H1 (cell line): Measurements from ENCODE around the gene KNCN. TPM values are rescaled to one million over a fixed set of nuclear protein-coding genes. Genes with fewer than 3 reads are reported as not detected.

Experiments used
- CTCF ChIA-PET: fragments of 300-600 bp; sonication (Branson Sonifier 250); formaldehyde crosslinking; loops from one replicate; lab custom pipeline; 2021; ENCODE audit not compliant: partially characterized antibody; lab: Charles Lee
- POLR2A ChIA-PET: fragments of 300-600 bp; sonication (Branson Sonifier 250); formaldehyde crosslinking; loops from one replicate; lab custom pipeline; 2021; ENCODE audit warnings: inconsistent platforms; ENCODE audit not compliant: partially characterized antibody; lab: Charles Lee
- DNase-seq, 2 experiments: peaks; one replicate each; pipeline versions ENCODE4 v3.0.0 to v3.0.0-alpha.2; 2010 to 2022; ENCODE audit warnings: low spot score in 2 of 2, low read depth in 1 of 2, mixed read lengths in 1 of 2
- FAIRE-seq: peaks from 2 replicates; lab custom pipeline; 2011; peaks lifted over from hg19 to GRCh38; lab: Jason Lieb, UNC
- H2AFZ ChIP-seq: 2 replicates; pipeline ENCODE4 v1.8.1; 2012; ENCODE audit warnings: low read length, inconsistent platforms
- H2AK5ac ChIP-seq: 2 replicates; pipeline ENCODE4 v1.6.1; 2013; ENCODE audit warnings: low read depth, low read length
- H2BK120ac ChIP-seq: replicated peaks from 2 replicates; pipeline ENCODE3; 2013; ENCODE audit warnings: low read depth, low read length, inconsistent platforms
- H2BK12ac ChIP-seq: 2 replicates; pipeline ENCODE4 v1.6.1; 2013; ENCODE audit warnings: low read depth, low read length
- H2BK15ac ChIP-seq: 2 replicates; pipeline ENCODE4 v1.6.1; 2013; ENCODE audit warnings: low read length
- H2BK20ac ChIP-seq: 2 replicates; pipeline ENCODE4 v1.6.1; 2013; ENCODE audit warnings: low read length
- H2BK5ac ChIP-seq: 2 replicates; pipeline ENCODE4 v1.6.1; 2013; ENCODE audit warnings: low read depth, low read length
- H3K14ac ChIP-seq: 2 replicates; pipeline ENCODE4 v1.6.1; 2013; ENCODE audit warnings: inconsistent platforms; ENCODE audit not compliant: insufficient read length
- H3K18ac ChIP-seq: 2 replicates; pipeline ENCODE4 v1.6.1; 2013; ENCODE audit warnings: low read length; ENCODE audit errors: extremely low read depth
- H3K23ac ChIP-seq: 2 replicates; pipeline ENCODE4 v1.6.1; 2013; ENCODE audit warnings: inconsistent platforms; ENCODE audit not compliant: insufficient read length
- H3K23me2 ChIP-seq: 2 replicates; pipeline ENCODE4 v1.6.1; 2013; ENCODE audit warnings: low read depth, low read length
- H3K27ac ChIP-seq: 2 replicates; pipeline ENCODE4 v1.6.1; 2011; ENCODE audit warnings: low read depth, low read length, inconsistent platforms
- H3K27me3 ChIP-seq, 4 experiments: replicated peaks in 1 of 4; 1 replicate in 1 of 4; 2 replicates in 3 of 4; pipeline versions ENCODE4 v1.6.1 to v1.8.1; 2011 to 2013; ENCODE audit warnings: low read length in 3 of 4, mild to moderate bottlenecking in 3 of 4, inconsistent platforms in 2 of 4, mixed read lengths in 2 of 4, moderate library complexity in 1 of 4; ENCODE audit not compliant: control insufficient read depth in 3 of 4, insufficient read depth in 3 of 4; ENCODE audit errors: extremely low read depth in 1 of 4
- H3K36me3 ChIP-seq, 4 experiments: 2 replicates each; pipeline versions ENCODE4 v1.6.1 to v1.8.1; 2011 to 2013; ENCODE audit warnings: mild to moderate bottlenecking in 4 of 4, low read length in 3 of 4, moderate library complexity in 2 of 4, control low read depth in 1 of 4, inconsistent platforms in 1 of 4; ENCODE audit not compliant: insufficient read depth in 4 of 4, control insufficient read depth in 2 of 4
- H3K4ac ChIP-seq: replicated peaks from 2 replicates; pipeline ENCODE3; 2013; ENCODE audit warnings: low read length, low read depth, mixed read lengths, inconsistent platforms; ENCODE audit not compliant: insufficient read length
- H3K4me1 ChIP-seq, 4 experiments: replicated peaks in 1 of 4; 1 replicate in 1 of 4; 2 replicates in 3 of 4; pipeline versions ENCODE4 v1.6.1 to v1.8.1; 2011 to 2013; ENCODE audit warnings: low read length in 3 of 4, inconsistent platforms in 2 of 4, mixed read lengths in 1 of 4; ENCODE audit not compliant: insufficient read depth in 4 of 4, control insufficient read depth in 3 of 4
- H3K4me2 ChIP-seq, 2 experiments: 2 replicates each; pipeline versions ENCODE4 v1.6.1 to v1.8.1; 2011 to 2013; ENCODE audit warnings: low read depth in 2 of 2, low read length in 2 of 2, control low read depth in 1 of 2, inconsistent platforms in 1 of 2, mild to moderate bottlenecking in 1 of 2; ENCODE audit not compliant: insufficient read depth in 1 of 2
- H3K4me3 ChIP-seq, 4 experiments: fragments of 200-600, 300-600 bp in 1 of 4; sonication (generic), shearing (Covaris generic), sonication (Bioruptor Twin) in 1 of 4; 2 replicates each; pipeline versions ENCODE4 v1.5.1 to v1.8.1; 2011 to 2016; ENCODE audit warnings: low read length in 4 of 4, low read depth in 3 of 4, control low read depth in 2 of 4, inconsistent platforms in 2 of 4, mild to moderate bottlenecking in 2 of 4, mixed read lengths in 1 of 4, moderate library complexity in 1 of 4; ENCODE audit not compliant: insufficient read depth in 2 of 4; ENCODE audit errors: extremely low read depth in 1 of 4
- H3K56ac ChIP-seq: replicated peaks from 2 replicates; pipeline ENCODE3; 2013; ENCODE audit warnings: low read depth, mild to moderate bottlenecking, mixed read lengths, low read length, inconsistent platforms; ENCODE audit not compliant: insufficient read length
- H3K79me1 ChIP-seq: 2 replicates; pipeline ENCODE4 v1.6.1; 2013; ENCODE audit warnings: low read depth, low read length, control low read depth
- H3K79me2 ChIP-seq, 2 experiments: 2 replicates each; pipeline versions ENCODE4 v1.6.1 to v1.8.1; 2012 to 2013; ENCODE audit warnings: low read length in 2 of 2, mild to moderate bottlenecking in 2 of 2, inconsistent platforms in 1 of 2; ENCODE audit not compliant: insufficient read depth in 2 of 2, control insufficient read depth in 1 of 2
- H3K9ac ChIP-seq, 4 experiments: replicated peaks in 1 of 4; 1 replicate in 1 of 4; 2 replicates in 3 of 4; pipeline versions ENCODE4 v1.6.1 to v1.8.1; 2011 to 2013; ENCODE audit warnings: low read depth in 3 of 4, low read length in 3 of 4, control low read depth in 2 of 4, mild to moderate bottlenecking in 2 of 4, moderate library complexity in 2 of 4, inconsistent platforms in 1 of 4; ENCODE audit errors: extremely low read depth in 1 of 4
- H3K9me3 ChIP-seq, 2 experiments: 2 replicates each; pipeline versions ENCODE4 v1.6.1 to v1.8.1; 2012 to 2013; ENCODE audit warnings: mild to moderate bottlenecking in 2 of 2, moderate library complexity in 2 of 2, control low read depth in 1 of 2, inconsistent platforms in 1 of 2, low read depth in 1 of 2, low read length in 1 of 2, mixed read lengths in 1 of 2; ENCODE audit not compliant: insufficient read depth in 2 of 2
- H4K20me1 ChIP-seq, 2 experiments: replicated peaks in 1 of 2; 2 replicates each; pipeline versions ENCODE3 to v1.8.1; 2011 to 2013; ENCODE audit warnings: inconsistent platforms in 2 of 2, low read length in 2 of 2, mild to moderate bottlenecking in 1 of 2; ENCODE audit not compliant: insufficient read depth in 2 of 2, control insufficient read depth in 1 of 2
- H4K5ac ChIP-seq: 2 replicates; pipeline ENCODE4 v1.6.1; 2013; ENCODE audit warnings: low read length, low read depth, mixed read lengths, inconsistent platforms; ENCODE audit not compliant: insufficient read length
- H4K8ac ChIP-seq: 2 replicates; pipeline ENCODE4 v1.8.0; 2013; ENCODE audit warnings: mild to moderate bottlenecking, moderate library complexity, low read length, inconsistent platforms; ENCODE audit not compliant: insufficient read depth; ENCODE audit errors: extremely low read depth
- H4K91ac ChIP-seq: replicated peaks from 2 replicates; pipeline ENCODE3; 2013; ENCODE audit warnings: low read length, mixed read lengths, inconsistent platforms; ENCODE audit not compliant: insufficient read length
- ASH2L ChIP-seq: fragments of 200-600, 300-600 bp; sonication (generic); IDR thresholded peaks from one replicate; pipeline ENCODE4 v1.7.1; 2017; ENCODE audit warnings: low read length
- BRCA1 ChIP-seq: IDR thresholded peaks from 2 replicates; pipeline ENCODE4 v1.6.1; 2012; ENCODE audit warnings: low read depth, low read length, improper control_type of control experiment
- EGR1 ChIP-seq: IDR thresholded peaks from 2 replicates; pipeline ENCODE4 v1.6.1; 2011; ENCODE audit warnings: low read depth, low read length, borderline replicate concordance
- HDAC2 ChIP-seq, 2 experiments: fragments of 300-600 bp in 1 of 2; sonication (generic) in 1 of 2; IDR thresholded peaks; 2 replicates each; pipeline ENCODE4 v1.6.1; 2011 to 2012; ENCODE audit warnings: low read depth in 2 of 2, low read length in 2 of 2, mild to moderate bottlenecking in 2 of 2, moderate library complexity in 2 of 2, borderline replicate concordance in 1 of 2, inconsistent platforms in 1 of 2
- KDM5A ChIP-seq: fragments of 200-600 bp; IDR thresholded peaks from 2 replicates; pipeline ENCODE4 v1.7.1; 2012; ENCODE audit warnings: mild to moderate bottlenecking, low read length, inconsistent platforms, mixed read lengths
- RAD21 ChIP-seq, 2 experiments: IDR thresholded peaks in 1 of 2; conservative IDR thresholded peaks in 1 of 2; 2 replicates each; pipeline ENCODE4 v1.6.1; 2011; ENCODE audit warnings: low read depth in 2 of 2, low read length in 2 of 2, improper control_type of control experiment in 1 of 2, inconsistent platforms in 1 of 2, mild to moderate bottlenecking in 1 of 2, moderate library complexity in 1 of 2
- SP1 ChIP-seq: IDR thresholded peaks from 2 replicates; pipeline ENCODE4 v1.6.1; 2011; ENCODE audit warnings: low read depth, low read length
- TAF1 ChIP-seq: IDR thresholded peaks from 2 replicates; pipeline ENCODE4 v1.6.1; 2011; ENCODE audit warnings: mild to moderate bottlenecking, low read depth, low read length
- ZNF274 ChIP-seq: IDR thresholded peaks from 2 replicates; pipeline ENCODE4 v1.7.0; 2012; ENCODE audit warnings: low read length, borderline replicate concordance; ENCODE audit errors: extremely low read depth
- WGBS, 2 experiments: shearing (Covaris generic) in 1 of 2; methylation state at CpG; one replicate each; pipeline versions ENCODE4 v1.1.6 to v1.1.7; 2013 to 2015; ENCODE audit warnings: low lambda C conversion rate in 2 of 2, mixed read lengths in 2 of 2, inconsistent platforms in 1 of 2, low coverage in 1 of 2, missing lambda C conversion rate in 1 of 2; ENCODE audit not compliant: insufficient replicate concordance in 2 of 2, insufficient coverage in 1 of 2, insufficient read length in 1 of 2; ENCODE audit errors: extremely low coverage in 1 of 2, missing lambda C conversion rate in 1 of 2; 5-methylcytosine and 5-hydroxymethylcytosine counted together
- long read RNA-seq, 2 experiments: library from RNA in 1 of 2; library from capped mRNA in 1 of 2; stranded (forward); transcript quantifications; one replicate each; pipeline ENCODE4 v2.0.0, GENCODE V29; 2021; ENCODE audit warnings: inconsistent platforms in 1 of 2
- polyA minus RNA-seq, 3 experiments: library from RNA; depleted of rRNA, polyadenylated mRNA; stranded (reverse); fragments of >200 nt; gene quantifications; 1 replicate in 2 of 3; 2 replicates in 1 of 3; pipeline ENCODE4 v1.2.3, GENCODE V29; 2011
- polyA plus RNA-seq, 7 experiments: library from polyadenylated mRNA; depleted of rRNA in 3 of 7; stranded (reverse) in 5 of 7; unstranded in 2 of 7; fragments of >200 nt in 5 of 7; fragments of 200-250 nt in 2 of 7; gene quantifications; 1 replicate in 5 of 7; 2 replicates in 1 of 7; 4 replicates in 1 of 7; pipeline versions ENCODE4 v1.2.1 to v1.2.3, GENCODE V29; 2011 to 2013; ENCODE audit warnings: missing spikeins in 2 of 7, mixed read lengths in 2 of 7
- total RNA-seq: library from RNA; stranded (reverse); fragmentation: NEBNext Ultra II Directional; extraction: Animal tissue kit (Norgen Biotek cat#: 25700); gene quantifications from 2 replicates; pipeline ENCODE4 v1.2.1, GENCODE V29; 2021

Gene KNCN
- total RNA-seq (not detected in 2 replicates), polyA plus RNA-seq (2011; rRNA removed) (not detected in 2 replicates), polyA minus RNA-seq (2011; rRNA and poly(A)+ RNA removed) (not detected in 2 replicates)
- polyA plus RNA-seq (2011; cell fraction: cytosol; rRNA removed) = not detected
- polyA plus RNA-seq (2011; cell fraction: nucleus; rRNA removed) = not detected
- polyA plus RNA-seq (2012, experiment 1 of 2) = not detected in 4 replicates
- polyA plus RNA-seq (2012, experiment 2 of 2) = not detected
- polyA plus RNA-seq (2013, experiment 1 of 2) = not detected
- not detected for polyA plus RNA-seq (2013, experiment 2 of 2)
- polyA minus RNA-seq (2011; cell fraction: cytosol; rRNA and poly(A)+ RNA removed) = not detected
- polyA minus RNA-seq (2011; cell fraction: nucleus; rRNA and poly(A)+ RNA removed) = not detected
- long read RNA-seq, experiment 1 = 0 reads
- long read RNA-seq, experiment 2 = 0 reads

GRCh38 chr1:46551597-46552095 is at the start of gene KNCN:
KNCN (minus strand) TSS chr1:46551647; CDS start chr1:46551215, 432 bp downstream.
- H3K9ac ChIP-seq = no peak within 1 kb of the TSS
- 92% methylated on average over 6 of the region's 6 CpGs; no CpG with 5 or more reads in 1 of the 2 experiments for WGBS, 2 experiments
- H3K27me3 ChIP-seq = peaks cover 0 to 6% (median 3%) of the 10 kb centered on the region in 4 experiments; a peak in 3 of 7 replicates
- no peak within 1 kb of the TSS for H3K27ac ChIP-seq
- peaks cover 0 to 14% (median 10%) of the 10 kb centered on the region in 4 experiments; a peak in 6 of 7 replicates for H3K4me1 ChIP-seq
- H4K91ac ChIP-seq = no peak within 1 kb of the TSS
- peak within 1 kb of the TSS; percentile 90; the same call in 1 of the 2 replicates for H4K8ac ChIP-seq
- H2BK20ac ChIP-seq = no peak within 1 kb of the TSS
- H3K14ac ChIP-seq = no peak within 1 kb of the TSS
- H3K4me2 ChIP-seq = no peak within 1 kb of the TSS; a peak in 1 of 4 replicates
- ChIA-PET CTCF (interaction anchor here (1.1 to 17.7 kb wide), 9 partner anchors 9 to 173 kb away, joined by 3 to 322 read pairs (median 10); partner anchors contain the start of gene MKNK1), POLR2A (no interaction called here)
- DNase-seq (no peak), FAIRE-seq (no peak)
- no peak within 1 kb of the TSS; the same call in 1 of the 2 replicates for H2AK5ac ChIP-seq
- H3K56ac ChIP-seq = no peak within 1 kb of the TSS
- H3K79me1 ChIP-seq = no peaks in the 10 kb centered on the region
- H3K4ac ChIP-seq = no peak within 1 kb of the TSS
- H4K5ac ChIP-seq = no peak within 1 kb of the TSS
- H3K23me2 ChIP-seq = no peaks in the 10 kb centered on the region
- H4K20me1 ChIP-seq = no peaks in the 10 kb centered on the region
- H3K4me3 ChIP-seq = no peak within 1 kb of the TSS; a peak in 1 of 8 replicates
- no peaks in the 10 kb centered on the region for H3K36me3 ChIP-seq
- 0 out of 2 replicates have a peak within 1 kb of the TSS, but pooled peaks have one; percentile 77 for H2BK12ac ChIP-seq
- H3K79me2 ChIP-seq = no peaks in the 10 kb centered on the region
- peak within 1 kb of the TSS; percentile 33; the same call in 1 of the 2 replicates for H2AFZ ChIP-seq
- H2BK15ac ChIP-seq = no peak within 1 kb of the TSS
- no peak within 1 kb of the TSS for H2BK120ac ChIP-seq
- H3K23ac ChIP-seq = no peak within 1 kb of the TSS
- peak within 1 kb of the TSS; percentile 11; the same call in 1 of the 2 replicates for H3K18ac ChIP-seq
- H2BK5ac ChIP-seq = no peak within 1 kb of the TSS; the same call in 1 of the 2 replicates
- H3K9me3 ChIP-seq = no peaks in the 10 kb centered on the region
- no peak for TF ChIP-seq KDM5A
- TF ChIP-seq HDAC2 (IDR thresholded peaks at IDR 0.05; ENCODE audit: borderline replicate concordance in 1 of 2, low read depth in 2 of 2, low read length in 2 of 2) = no peak
- TF ChIP-seq BRCA1 = no peak
- no peak for TF ChIP-seq EGR1
- TF ChIP-seq TAF1 = no peak
- no peak for TF ChIP-seq RAD21 (IDR thresholded peaks at IDR 0.05 in 1 of 2, conservative IDR thresholded peaks at IDR 0.05 in 1 of 2; ENCODE audit: low read depth in 2 of 2, low read length in 2 of 2)
- no peak for TF ChIP-seq SP1
- no peak for TF ChIP-seq ZNF274
- no peak for TF ChIP-seq ASH2L
